NCI-H1092 treated with DMSO at 0.1 percent for 48 hours (cell line): ENCODE data around the gene ZBTB34.

Experiments used
- DNase-seq: peaks from one replicate; lab custom pipeline; 2025; lab: John Stamatoyannopoulos, UW

Gene ZBTB34

DNA sequence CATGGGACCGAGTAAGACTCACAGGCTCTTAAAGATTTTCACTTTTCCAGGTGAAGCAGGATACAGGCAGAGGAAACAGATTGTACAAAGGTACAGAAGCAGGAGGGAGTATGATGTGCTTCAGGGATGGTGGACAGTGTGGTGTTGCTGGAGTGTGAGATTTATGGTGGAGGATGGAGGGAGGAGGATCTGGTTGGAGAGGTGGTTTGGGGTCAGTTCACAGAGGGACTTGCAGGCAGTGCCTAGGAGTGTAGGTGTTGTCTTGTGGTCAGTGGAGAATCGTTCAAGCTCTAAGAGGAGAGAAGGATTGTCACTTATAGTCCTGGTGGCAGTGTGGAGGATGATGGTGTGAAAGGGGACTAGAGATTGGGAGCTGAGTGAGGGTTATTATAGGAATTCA is 65.9 kb downstream of the ZBTB34 start:
- DNase-seq = no peak

GRCh38 chr9:126927419-126927818 is 67.0 kb downstream of the ZBTB34 start:
- peak; percentile 46 for DNase-seq

GRCh38 chr9:126932871-126933321 is 72.5 kb downstream of the ZBTB34 start:
- no peak for DNase-seq

GRCh38 chr9:126933334-126933980 is 73.0 kb downstream of the ZBTB34 start:
- DNase-seq = no peak

DNA sequence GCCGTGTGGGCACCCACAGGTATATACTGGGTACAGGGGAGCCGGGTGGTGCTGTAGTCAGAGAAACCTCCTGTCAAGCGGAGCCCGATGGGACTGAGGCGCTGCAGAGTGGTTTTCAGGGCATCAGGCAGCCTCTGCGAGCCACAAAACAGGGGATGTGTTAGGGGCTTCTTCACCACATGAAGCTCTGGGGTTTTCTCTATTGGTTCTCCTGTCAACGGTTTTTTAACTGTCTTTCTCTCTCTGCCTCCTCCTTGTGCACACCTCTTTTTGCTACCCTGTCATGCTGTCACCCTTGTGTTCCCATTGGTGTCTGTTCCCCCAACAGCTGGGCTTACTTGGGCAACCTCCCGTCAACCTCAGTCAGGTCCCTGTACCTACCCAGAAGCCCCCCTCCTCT is 74.0 kb downstream of the ZBTB34 start:
- no peak for DNase-seq
